Chondrocyte (in vitro differentiated cells): ENCODE measurements around the gene TEX10. TPM values are rescaled to one million over a fixed set of nuclear protein-coding genes. Genes with fewer than 3 reads are reported as not detected.

Experiments used
- DNase-seq: peaks from one replicate; pipeline ENCODE4 v3.0.0; 2021; ENCODE audit warnings: mixed read lengths, low spot score
- H3K27ac Mint-ChIP-seq: one replicate; pipeline ENCODE4 v1.8.0; 2021; ENCODE audit warnings: mild to moderate bottlenecking, moderate library complexity, mixed read lengths; ENCODE audit not compliant: unreplicated experiment
- H3K27me3 Mint-ChIP-seq: 2 replicates; pipeline ENCODE4 v1.8.0; 2021; ENCODE audit warnings: low read depth, mixed read lengths
- H3K36me3 Mint-ChIP-seq: 2 replicates; pipeline ENCODE4 v1.8.0; 2021; ENCODE audit warnings: low read depth, mixed read lengths
- H3K4me1 Mint-ChIP-seq: 2 replicates; pipeline ENCODE4 v1.8.0; 2021; ENCODE audit warnings: low read depth, mild to moderate bottlenecking, mixed read lengths
- H3K4me3 Mint-ChIP-seq: one replicate; pipeline ENCODE4 v1.8.0; 2021; ENCODE audit warnings: mild to moderate bottlenecking, moderate library complexity, mixed read lengths; ENCODE audit not compliant: unreplicated experiment
- H3K9me3 Mint-ChIP-seq: 2 replicates; pipeline ENCODE4 v1.8.0; 2021; ENCODE audit warnings: low read depth, mixed read lengths
- CTCF ChIP-seq: fragments of 200-600 bp; sonication (generic); IDR thresholded peaks from 2 replicates; pipeline ENCODE4 v1.5.0; 2021; ENCODE audit warnings: antibody characterized with exemption, mild to moderate bottlenecking, moderate library complexity
- total RNA-seq: library from RNA; stranded (reverse); gene quantifications from 3 replicates; pipeline ENCODE4 v1.2.1, GENCODE V29; 2021

TEX10 gene
- total RNA-seq, 1 donor from 2014 or later, result 14.6 TPM

- Mint-ChIP-seq H3K4me3 (no peak overlapping the region), H3K4me1 (peaks cover 11% of the 10 kb centered on the region), H3K36me3 (no peaks in the 10 kb centered on the region), H3K27me3 (no peaks in the 10 kb centered on the region), H3K27ac (no peak overlapping the region), H3K9me3 (peaks cover 4% of the 10 kb centered on the region)
- DNase-seq, result no peak
- TF ChIP-seq CTCF, result no peak
Observed at GRCh38 chr9:100357501-100357900, 4.8 kb upstream of the TEX10 start.

GRCh38 chr9:100355561-100355960 is 2.8 kb upstream of the TEX10 start:
- TF ChIP-seq CTCF, result no peak
- no peaks in the 10 kb centered on the region for H3K36me3 Mint-ChIP-seq
- no peaks in the 10 kb centered on the region for H3K27me3 Mint-ChIP-seq
- peaks cover 26% of the 10 kb centered on the region for H3K4me1 Mint-ChIP-seq
- no peak for DNase-seq
- no peak overlapping the region for H3K27ac Mint-ChIP-seq
- H3K4me3 Mint-ChIP-seq, result no peak overlapping the region
- H3K9me3 Mint-ChIP-seq, result peaks cover 4% of the 10 kb centered on the region

GRCh38 chr9:100354121-100354800 is 1.5 kb upstream of the TEX10 start:
- H3K36me3 Mint-ChIP-seq, result no peaks in the 10 kb centered on the region
- H3K9me3 Mint-ChIP-seq, result peaks cover 3% of the 10 kb centered on the region
- H3K27me3 Mint-ChIP-seq, result no peaks in the 10 kb centered on the region
- no peak for DNase-seq
- H3K4me1 Mint-ChIP-seq, result peaks cover 32% of the 10 kb centered on the region
- H3K27ac Mint-ChIP-seq, result no peak overlapping the region
- no peak for TF ChIP-seq CTCF
- no peak overlapping the region for H3K4me3 Mint-ChIP-seq

GRCh38 chr9:100352201-100352726 is 478 bp downstream of the TEX10 start:
- H3K27ac Mint-ChIP-seq, result peak overlapping the region; percentile 79
- peaks cover 32% of the 10 kb centered on the region for H3K4me1 Mint-ChIP-seq
- no peaks in the 10 kb centered on the region for H3K9me3 Mint-ChIP-seq

GRCh38 chr9:100351508-100351907 is 1.2 kb downstream of the TEX10 start:
- H3K4me3 Mint-ChIP-seq, result peak overlapping the region; percentile 95
- no peak for DNase-seq

More at GRCh38 chr9:100352201-100352726, 478 bp downstream of the TEX10 start:
- H3K27me3 Mint-ChIP-seq, result no peaks in the 10 kb centered on the region
- H3K36me3 Mint-ChIP-seq, result no peaks in the 10 kb centered on the region
- DNase-seq, result peak; percentile 79
- TF ChIP-seq CTCF, result no peak
- peak overlapping the region; percentile 95 for H3K4me3 Mint-ChIP-seq

More at GRCh38 chr9:100351508-100351907, 1.2 kb downstream of the TEX10 start:
- Mint-ChIP-seq H3K9me3 (no peaks in the 10 kb centered on the region), H3K36me3 (no peaks in the 10 kb centered on the region), H3K27me3 (no peaks in the 10 kb centered on the region), H3K4me1 (peaks cover 36% of the 10 kb centered on the region), H3K27ac (no peak overlapping the region)
- no peak for TF ChIP-seq CTCF
